Measurements from ENCODE around the gene CLDN11.
A peak's percentile ranks its signal among the peaks of the same experiment; 100 is the strongest.

CLDN11 gene

DNA sequence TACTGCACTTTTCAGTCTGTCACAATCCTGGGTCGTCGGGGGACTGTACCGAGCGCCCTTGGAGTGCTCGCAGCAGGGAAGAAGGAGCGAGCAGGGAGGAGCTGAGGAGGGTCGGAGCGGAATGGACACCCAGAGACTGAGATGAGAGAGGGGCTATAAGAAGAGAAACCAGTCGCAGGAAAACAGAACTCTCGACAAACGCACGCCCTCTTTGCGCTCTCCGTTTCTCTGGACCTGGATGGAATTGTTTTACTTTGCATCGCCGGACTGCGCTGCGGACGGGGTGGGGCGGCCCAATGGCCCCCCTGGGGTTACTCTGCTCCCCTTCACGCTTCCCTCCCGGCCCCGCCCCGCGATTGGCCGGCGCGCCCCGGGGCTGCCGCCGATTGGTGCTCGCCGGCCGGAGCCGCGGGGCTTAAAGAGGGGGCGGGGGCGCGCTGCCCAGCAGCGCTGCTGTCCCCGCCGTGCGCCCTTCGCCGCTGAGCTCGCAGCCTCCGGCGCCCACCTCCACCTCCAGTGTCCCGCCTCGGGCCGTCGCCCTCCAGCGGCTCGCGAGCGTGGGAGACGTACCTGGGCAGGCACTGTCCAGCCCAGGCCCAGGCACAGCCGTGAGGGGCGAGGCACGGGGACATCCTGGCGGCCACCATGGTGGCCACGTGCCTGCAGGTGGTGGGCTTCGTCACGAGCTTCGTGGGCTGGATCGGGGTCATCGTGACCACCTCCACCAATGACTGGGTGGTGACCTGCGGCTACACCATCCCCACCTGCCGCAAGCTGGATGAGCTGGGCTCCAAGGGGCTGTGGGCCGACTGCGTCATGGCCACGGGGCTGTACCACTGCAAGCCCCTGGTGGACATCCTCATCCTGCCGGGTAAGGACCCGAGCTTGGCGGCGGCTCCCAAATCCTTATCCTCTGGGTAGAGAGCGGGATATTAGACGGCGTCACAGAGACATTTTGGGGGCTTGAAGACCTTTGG lies at the start of gene CLDN11:
Gene CLDN11 (plus strand): TSS at position 447 of the 977 bp plus-strand sequence. CDS start 199 bp downstream, at position 646.
- DNase-seq (ENCODE audit: insufficient read length, low spot score) = peak; percentile 95
- TF ChIP-seq, protein P1, sequence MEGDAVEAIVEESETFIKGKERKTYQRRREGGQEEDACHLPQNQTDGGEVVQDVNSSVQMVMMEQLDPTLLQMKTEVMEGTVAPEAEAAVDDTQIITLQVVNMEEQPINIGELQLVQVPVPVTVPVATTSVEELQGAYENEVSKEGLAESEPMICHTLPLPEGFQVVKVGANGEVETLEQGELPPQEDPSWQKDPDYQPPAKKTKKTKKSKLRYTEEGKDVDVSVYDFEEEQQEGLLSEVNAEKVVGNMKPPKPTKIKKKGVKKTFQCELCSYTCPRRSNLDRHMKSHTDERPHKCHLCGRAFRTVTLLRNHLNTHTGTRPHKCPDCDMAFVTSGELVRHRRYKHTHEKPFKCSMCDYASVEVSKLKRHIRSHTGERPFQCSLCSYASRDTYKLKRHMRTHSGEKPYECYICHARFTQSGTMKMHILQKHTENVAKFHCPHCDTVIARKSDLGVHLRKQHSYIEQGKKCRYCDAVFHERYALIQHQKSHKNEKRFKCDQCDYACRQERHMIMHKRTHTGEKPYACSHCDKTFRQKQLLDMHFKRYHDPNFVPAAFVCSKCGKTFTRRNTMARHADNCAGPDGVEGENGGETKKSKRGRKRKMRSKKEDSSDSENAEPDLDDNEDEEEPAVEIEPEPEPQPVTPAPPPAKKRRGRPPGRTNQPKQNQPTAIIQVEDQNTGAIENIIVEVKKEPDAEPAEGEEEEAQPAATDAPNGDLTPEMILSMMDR (IDR thresholded peaks at IDR 0.05; ENCODE audit: insufficient read depth, missing control alignments) = no peak
- FAIRE-seq = no peak

- DNase-seq (ENCODE audit: insufficient read length, low spot score) = no peak
- TF ChIP-seq, protein P1 (IDR thresholded peaks at IDR 0.05; ENCODE audit: insufficient read depth, missing control alignments) = no peak
- no peak for FAIRE-seq
Measured at GRCh38 chr3:170368921-170369320, 49.7 kb upstream of the CLDN11 start.

DNA sequence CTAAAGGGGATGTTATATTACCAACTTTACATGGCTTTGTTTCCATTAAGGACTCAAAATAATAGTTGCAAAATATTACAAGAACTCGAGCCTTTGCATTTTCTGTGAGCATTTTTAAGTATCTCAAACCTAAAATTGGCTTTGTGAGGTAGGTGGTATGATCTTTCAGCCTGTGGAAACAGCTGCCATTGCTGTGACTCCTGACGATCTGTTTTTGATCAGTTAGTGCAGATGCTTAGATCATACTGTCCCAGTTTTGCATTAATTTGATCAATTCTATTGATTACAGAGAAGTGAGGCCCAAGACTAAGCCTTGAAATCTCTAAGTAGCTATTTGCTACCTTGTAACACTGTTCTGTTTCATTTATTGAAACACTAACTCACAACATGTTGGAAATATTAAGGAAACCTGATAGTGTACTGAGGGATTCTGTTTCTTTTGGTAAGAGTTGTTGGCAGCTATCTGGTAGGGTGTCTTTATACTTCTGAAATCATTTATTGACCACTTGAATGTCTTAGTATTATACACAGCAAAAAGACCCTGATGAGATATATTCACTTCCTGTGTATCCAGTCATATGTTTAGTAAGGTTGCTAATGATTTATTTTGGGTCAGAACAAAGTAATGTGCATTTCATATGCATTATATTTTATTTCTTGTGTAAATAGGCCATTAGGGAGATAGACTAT lies 46.3 kb upstream of the CLDN11 start:
- TF ChIP-seq, protein P1 (IDR thresholded peaks at IDR 0.05; ENCODE audit: insufficient read depth, missing control alignments) = no peak
- peak; percentile 69 for FAIRE-seq
- no peak for DNase-seq (ENCODE audit: insufficient read length, low spot score)

DNA sequence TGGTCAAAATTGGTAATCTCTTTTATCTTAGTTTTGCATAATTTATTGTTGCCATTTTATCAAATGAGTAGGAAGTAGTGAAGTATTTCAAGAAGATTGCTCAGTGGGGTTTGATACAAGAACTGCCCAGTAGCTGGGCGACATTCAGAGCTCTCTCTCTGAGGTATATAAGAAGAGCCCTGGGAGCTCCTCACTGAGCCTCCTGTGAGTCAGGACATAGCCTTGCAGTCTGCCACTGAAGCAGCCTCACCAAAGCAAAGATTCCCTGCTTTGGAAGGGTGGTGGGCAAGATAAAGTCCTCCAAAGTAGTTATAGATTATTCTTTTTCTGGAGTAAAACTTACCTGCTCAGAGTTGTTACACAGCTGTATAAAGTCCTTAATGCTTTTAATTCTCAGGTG lies 35.1 kb upstream of the CLDN11 start:
- FAIRE-seq = no peak
- no peak for DNase-seq (ENCODE audit: insufficient read length, low spot score)
- TF ChIP-seq, protein P1 (IDR thresholded peaks at IDR 0.05; ENCODE audit: insufficient read depth, missing control alignments) = no peak

- DNase-seq (ENCODE audit: insufficient read length, low spot score) (no peak), FAIRE-seq (no peak)
- TF ChIP-seq, protein P1 (IDR thresholded peaks at IDR 0.05; ENCODE audit: insufficient read depth, missing control alignments) = no peak
Measured at GRCh38 chr3:170386468-170386867, 32.2 kb upstream of the CLDN11 start.

GRCh38 chr3:170387950-170388349 lies 30.7 kb upstream of the CLDN11 start:
- DNase-seq (ENCODE audit: insufficient read length, low spot score) (no peak), FAIRE-seq (peak; percentile 48)
- TF ChIP-seq, protein P1 (IDR thresholded peaks at IDR 0.05; ENCODE audit: insufficient read depth, missing control alignments) = no peak
